HepG2 (cell line): ENCODE results near the gene GPR137. TPM values are rescaled to one million over a fixed set of nuclear protein-coding genes. Genes with fewer than 3 reads are reported as not detected.

ENCODE experiments used
- ATAC-seq: fragments of 200-7000 bp; cut with Tn5 transposase; 3 replicates; pipeline ENCODE4 v1.9.1; 2020; ENCODE audit warnings: mild to moderate bottlenecking, moderate library complexity
- BruUV-seq: library from RNA; stranded (reverse); fragments of 400-500 nt; replicated peaks from 2 replicates; lab custom pipeline; 2021; lab: Mats Ljungman, UMichigan
- CTCF ChIA-PET: fragments of 300-600 bp; formaldehyde crosslinking; extraction: SDS; loops from one replicate; lab custom pipeline; 2021; ENCODE audit warnings: low total read pairs, inconsistent platforms, low intra/inter-chr PET ratio; lab: Yijun Ruan, JAX
- POLR2A ChIA-PET: fragments of 350-600 bp; sonication (Branson Sonifier 250); formaldehyde crosslinking; loops from one replicate; lab custom pipeline; 2020; ENCODE audit warnings: antibody characterized with exemption, inconsistent platforms; lab: Yijun Ruan, JAX
- DNase-seq: peaks from one replicate; pipeline ENCODE4 v3.0.0-alpha.2; 2015; ENCODE audit warnings: low spot score
- FAIRE-seq: peaks from 3 replicates; lab custom pipeline; 2011; peaks lifted over from hg19 to GRCh38; lab: Jason Lieb, UNC
- H2AFZ ChIP-seq: one replicate; pipeline ENCODE4 v1.6.1; 2011; ENCODE audit warnings: low read length, inconsistent platforms
- H3K27ac ChIP-seq: fragments of 300-600 bp; 3 replicates; pipeline ENCODE4 v1.8.0; 2011; ENCODE audit warnings: mixed run types, mild to moderate bottlenecking, mixed read lengths, low read length, inconsistent platforms; ENCODE audit not compliant: insufficient read depth; ENCODE audit errors: extremely low read length
- H3K27me3 ChIP-seq, 2 experiments: fragments of 200-600 bp in 1 of 2; 2 replicates in 1 of 2; 3 replicates in 1 of 2; pipeline versions ENCODE4 v1.6.0 to v1.8.0; 2011; ENCODE audit warnings: low read length in 2 of 2, mild to moderate bottlenecking in 2 of 2, moderate library complexity in 2 of 2, inconsistent platforms in 1 of 2; ENCODE audit not compliant: insufficient read depth in 2 of 2, control insufficient read depth in 1 of 2
- H3K36me3 ChIP-seq, 2 experiments: fragments of 200-600 bp in 1 of 2; replicated peaks in 1 of 2; 2 replicates in 1 of 2; 3 replicates in 1 of 2; pipeline versions ENCODE4 v1.5.1 to v1.8.0; 2011; ENCODE audit warnings: low read length in 2 of 2, inconsistent platforms in 1 of 2; ENCODE audit not compliant: insufficient read depth in 2 of 2, control insufficient read depth in 1 of 2
- H3K4me1 ChIP-seq: 2 replicates; pipeline ENCODE4 v1.5.1; 2012; ENCODE audit warnings: low read length, inconsistent platforms; ENCODE audit not compliant: insufficient read depth
- H3K4me2 ChIP-seq: 2 replicates; pipeline ENCODE4 v1.6.0; 2011; ENCODE audit warnings: low read depth, low read length, inconsistent platforms
- H3K4me3 ChIP-seq, 3 experiments: fragments of 200-600 bp in 1 of 3; sonication (generic), shearing (Covaris generic) in 1 of 3; replicated peaks in 1 of 3; 2 replicates each; pipeline ENCODE4 v1.5.1; 2011 to 2016; ENCODE audit warnings: low read length in 3 of 3, inconsistent platforms in 2 of 3, low read depth in 2 of 3, mild to moderate bottlenecking in 2 of 3, control low read depth in 1 of 3, mixed read lengths in 1 of 3; ENCODE audit not compliant: insufficient read depth in 1 of 3
- H3K79me2 ChIP-seq: one replicate; pipeline ENCODE4 v1.6.1; 2011; ENCODE audit warnings: low read length, inconsistent platforms; ENCODE audit not compliant: insufficient read depth
- H3K9ac ChIP-seq: 2 replicates; pipeline ENCODE4 v1.6.0; 2011; ENCODE audit warnings: mild to moderate bottlenecking, low read depth, low read length, inconsistent platforms; ENCODE audit not compliant: insufficient read depth
- H3K9me3 ChIP-seq: 2 replicates; pipeline ENCODE4 v1.5.1; 2012; ENCODE audit warnings: mild to moderate bottlenecking, low read length
- H4K20me1 ChIP-seq: 2 replicates; pipeline ENCODE4 v1.6.0; 2011; ENCODE audit warnings: inconsistent platforms, mild to moderate bottlenecking, low read length, moderate library complexity; ENCODE audit not compliant: insufficient read depth
- EP300 ChIP-seq, 3 experiments: sonication (generic) in 1 of 3; formaldehyde crosslinking in 1 of 3; IDR thresholded peaks; 2 replicates each; pipeline versions ENCODE4 v1.5.1 to v1.6.1; 2011 to 2020; ENCODE audit warnings: low read depth in 2 of 3, low read length in 2 of 3, borderline replicate concordance in 1 of 3, improper control_type of control experiment in 1 of 3, mild to moderate bottlenecking in 1 of 3, missing genetic modification reagents in 1 of 3, moderate library complexity in 1 of 3
- MEIS1 ChIP-seq: sonication (generic); formaldehyde crosslinking; IDR thresholded peaks from 2 replicates; pipeline ENCODE4 v1.9.0; 2021; ENCODE audit warnings: mild to moderate bottlenecking, missing genetic modification reagents, moderate library complexity, borderline replicate concordance
- MXD4 ChIP-seq: IDR thresholded peaks from 2 replicates; pipeline ENCODE4 v1.6.1; 2016; ENCODE audit warnings: mild to moderate bottlenecking, missing biosample characterization, missing genetic modification reagents
- RAD21 ChIP-seq: fragments of 450-650 bp; formaldehyde crosslinking; IDR thresholded peaks from 2 replicates; pipeline ENCODE4 v1.5.0; 2020; ENCODE audit warnings: mild to moderate bottlenecking
- ZKSCAN1 ChIP-seq: fragments of 150-350 bp; IDR thresholded peaks from 2 replicates; pipeline ENCODE4 v1.6.1; 2014; ENCODE audit warnings: low read length
- ZNF382 ChIP-seq: sonication (generic); formaldehyde crosslinking; IDR thresholded peaks from 2 replicates; pipeline ENCODE4 v1.5.0; 2020; ENCODE audit warnings: missing genetic modification reagents, mild to moderate bottlenecking, borderline replicate concordance
- ZNF570 ChIP-seq: sonication (generic); formaldehyde crosslinking; IDR thresholded peaks from 2 replicates; pipeline ENCODE4 v1.4.0; 2020; ENCODE audit warnings: mild to moderate bottlenecking, missing genetic modification reagents, borderline replicate concordance
- ZNF598 ChIP-seq: sonication (generic); formaldehyde crosslinking; IDR thresholded peaks from 2 replicates; pipeline ENCODE4 v1.5.1; 2020; ENCODE audit warnings: mild to moderate bottlenecking, missing genetic modification reagents, borderline replicate concordance
- ZNF772 ChIP-seq: sonication (generic); formaldehyde crosslinking; IDR thresholded peaks from 2 replicates; pipeline ENCODE4 v1.5.0; 2020; ENCODE audit warnings: mild to moderate bottlenecking, missing genetic modification reagents
- WGBS: methylation state at CpG from one replicate; pipeline ENCODE4 v1.1.6; 2017; ENCODE audit warnings: low lambda C conversion rate; 5-methylcytosine and 5-hydroxymethylcytosine counted together
- in situ Hi-C: cut with HindIII; loops from 2 replicates; pipeline ENCODE4 v1.10.0; 2017; ENCODE audit warnings: low pct_unique_long_range_greater_than_20kb; ENCODE audit not compliant: extremely low pct_ligation_motif_present
- intact Hi-C: fragments of 100-400 bp; cut with micrococcal nuclease; formaldehyde crosslinking; loops from one replicate; pipeline ENCODE4 v1.10.0; 2022; ENCODE audit not compliant: unreplicated experiment
- polyA plus RNA-seq, 8 experiments: library from polyadenylated mRNA; depleted of rRNA in 3 of 8; stranded (reverse) in 7 of 8; unstranded in 1 of 8; fragments of >200 nt; fragmentation: Illumina TruSeq in 4 of 8; extraction: Trizol in 4 of 8; gene quantifications; 2 replicates each; pipeline versions ENCODE4 v1.2.1 to v1.2.3, GENCODE V29; 2011 to 2016; ENCODE audit warnings: low read depth in 4 of 8, missing spikeins in 1 of 8, mixed read lengths in 1 of 8; ENCODE audit not compliant: insufficient read depth in 1 of 8
- total RNA-seq, 5 experiments: library from RNA; depleted of rRNA; stranded (reverse); fragments of >200 nt; fragmentation: Illumina TruSeq; extraction: Trizol; gene quantifications; 2 replicates each; pipeline ENCODE4 v1.2.3, GENCODE V29; 2016; ENCODE audit warnings: low read depth in 1 of 5
- TF ChIP-seq, protein P1 (sequence below): sonication (generic); formaldehyde crosslinking; IDR thresholded peaks from 2 replicates; pipeline ENCODE4 v1.5.0; 2020; ENCODE audit warnings: missing genetic modification reagents
- TF ChIP-seq, protein P2 (sequence below): sonication (generic); formaldehyde crosslinking; IDR thresholded peaks from one replicate; pipeline ENCODE4 v1.5.1; 2020; ENCODE audit warnings: mild to moderate bottlenecking, missing genetic modification reagents; ENCODE audit errors: not compliant biosample characterization

Gene GPR137
- total and polyA plus RNA-seq, 2 of the 13 experiments (the other 11 are each of a cell fraction or from before 2014, with no cell fraction given): 8.5 to 13.2 TPM

DNA sequence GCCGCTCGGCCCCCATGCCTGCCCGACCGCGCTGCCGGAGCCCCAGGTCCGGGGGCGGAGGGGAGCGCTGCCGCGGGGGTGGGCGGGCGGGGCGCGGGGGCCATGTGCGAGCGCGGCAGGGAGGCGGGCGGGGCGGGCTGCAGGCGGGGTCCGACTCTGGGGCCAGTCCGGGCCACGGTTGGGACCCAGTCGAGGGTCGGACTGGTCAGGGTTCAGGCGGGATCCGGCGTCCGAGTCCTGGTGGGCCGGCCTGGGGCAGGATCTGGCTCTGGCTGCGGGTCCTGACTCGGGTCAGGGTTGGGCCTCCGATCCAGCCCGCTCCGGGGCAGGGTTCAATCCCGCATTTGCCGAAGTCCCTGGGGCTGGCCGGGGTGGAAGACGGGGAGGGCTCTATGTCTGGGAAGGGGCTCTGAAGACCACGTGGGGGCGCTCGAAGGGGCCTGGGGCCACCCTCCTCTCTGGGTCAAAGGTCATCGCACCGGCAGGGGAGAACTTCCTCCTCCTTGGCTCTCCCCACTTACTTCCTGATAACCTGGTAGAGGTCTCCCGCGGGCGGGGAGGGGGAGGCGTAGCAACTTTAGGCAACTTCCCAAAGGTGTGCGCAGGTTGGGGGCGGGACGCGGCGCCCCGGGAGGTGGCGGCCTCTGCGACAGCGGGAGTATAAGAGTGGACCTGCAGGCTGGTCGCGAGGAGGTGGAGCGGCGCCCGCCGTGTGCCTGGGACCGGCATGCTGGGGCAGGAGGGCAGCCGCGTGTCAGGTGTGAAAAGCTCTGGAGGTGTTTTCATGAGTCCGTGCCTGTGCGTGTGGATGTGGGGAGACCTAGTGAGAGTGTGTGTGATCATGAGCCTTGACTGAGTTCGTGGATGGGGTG is 20.3 kb downstream of the GPR137 start:
- TSS peak; percentile 79 for BruUV-seq
- TF ChIP-seq ZNF382 (no peak), ZKSCAN1 (no peak), MXD4 (CRISPR knock-in tag) (peak; percentile 90), RAD21 (no peak), ZNF598 (CRISPR knock-in tag) (0 out of 2 replicates have a peak, but pooled peaks have one; percentile 35), MEIS1 (no peak), EP300 (IDR thresholded peaks at IDR 0.05; ENCODE audit: low read depth in 2 of 2, low read length in 2 of 2) (peak in 1 of 2 experiments; percentile 25; a peak in 1 of 4 replicates), EP300 (CRISPR knock-in tag; IDR thresholded peaks at IDR 0.05; ENCODE audit: borderline replicate concordance) (no peak), ZNF772 (CRISPR knock-in tag) (no peak; the same call in 1 of the 2 replicates), ZNF570 (CRISPR knock-in tag) (no peak)
- TF ChIP-seq, protein P1, sequence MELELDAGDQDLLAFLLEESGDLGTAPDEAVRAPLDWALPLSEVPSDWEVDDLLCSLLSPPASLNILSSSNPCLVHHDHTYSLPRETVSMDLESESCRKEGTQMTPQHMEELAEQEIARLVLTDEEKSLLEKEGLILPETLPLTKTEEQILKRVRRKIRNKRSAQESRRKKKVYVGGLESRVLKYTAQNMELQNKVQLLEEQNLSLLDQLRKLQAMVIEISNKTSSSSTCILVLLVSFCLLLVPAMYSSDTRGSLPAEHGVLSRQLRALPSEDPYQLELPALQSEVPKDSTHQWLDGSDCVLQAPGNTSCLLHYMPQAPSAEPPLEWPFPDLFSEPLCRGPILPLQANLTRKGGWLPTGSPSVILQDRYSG (CRISPR knock-in tag): no peak
- TF ChIP-seq, protein P2, sequence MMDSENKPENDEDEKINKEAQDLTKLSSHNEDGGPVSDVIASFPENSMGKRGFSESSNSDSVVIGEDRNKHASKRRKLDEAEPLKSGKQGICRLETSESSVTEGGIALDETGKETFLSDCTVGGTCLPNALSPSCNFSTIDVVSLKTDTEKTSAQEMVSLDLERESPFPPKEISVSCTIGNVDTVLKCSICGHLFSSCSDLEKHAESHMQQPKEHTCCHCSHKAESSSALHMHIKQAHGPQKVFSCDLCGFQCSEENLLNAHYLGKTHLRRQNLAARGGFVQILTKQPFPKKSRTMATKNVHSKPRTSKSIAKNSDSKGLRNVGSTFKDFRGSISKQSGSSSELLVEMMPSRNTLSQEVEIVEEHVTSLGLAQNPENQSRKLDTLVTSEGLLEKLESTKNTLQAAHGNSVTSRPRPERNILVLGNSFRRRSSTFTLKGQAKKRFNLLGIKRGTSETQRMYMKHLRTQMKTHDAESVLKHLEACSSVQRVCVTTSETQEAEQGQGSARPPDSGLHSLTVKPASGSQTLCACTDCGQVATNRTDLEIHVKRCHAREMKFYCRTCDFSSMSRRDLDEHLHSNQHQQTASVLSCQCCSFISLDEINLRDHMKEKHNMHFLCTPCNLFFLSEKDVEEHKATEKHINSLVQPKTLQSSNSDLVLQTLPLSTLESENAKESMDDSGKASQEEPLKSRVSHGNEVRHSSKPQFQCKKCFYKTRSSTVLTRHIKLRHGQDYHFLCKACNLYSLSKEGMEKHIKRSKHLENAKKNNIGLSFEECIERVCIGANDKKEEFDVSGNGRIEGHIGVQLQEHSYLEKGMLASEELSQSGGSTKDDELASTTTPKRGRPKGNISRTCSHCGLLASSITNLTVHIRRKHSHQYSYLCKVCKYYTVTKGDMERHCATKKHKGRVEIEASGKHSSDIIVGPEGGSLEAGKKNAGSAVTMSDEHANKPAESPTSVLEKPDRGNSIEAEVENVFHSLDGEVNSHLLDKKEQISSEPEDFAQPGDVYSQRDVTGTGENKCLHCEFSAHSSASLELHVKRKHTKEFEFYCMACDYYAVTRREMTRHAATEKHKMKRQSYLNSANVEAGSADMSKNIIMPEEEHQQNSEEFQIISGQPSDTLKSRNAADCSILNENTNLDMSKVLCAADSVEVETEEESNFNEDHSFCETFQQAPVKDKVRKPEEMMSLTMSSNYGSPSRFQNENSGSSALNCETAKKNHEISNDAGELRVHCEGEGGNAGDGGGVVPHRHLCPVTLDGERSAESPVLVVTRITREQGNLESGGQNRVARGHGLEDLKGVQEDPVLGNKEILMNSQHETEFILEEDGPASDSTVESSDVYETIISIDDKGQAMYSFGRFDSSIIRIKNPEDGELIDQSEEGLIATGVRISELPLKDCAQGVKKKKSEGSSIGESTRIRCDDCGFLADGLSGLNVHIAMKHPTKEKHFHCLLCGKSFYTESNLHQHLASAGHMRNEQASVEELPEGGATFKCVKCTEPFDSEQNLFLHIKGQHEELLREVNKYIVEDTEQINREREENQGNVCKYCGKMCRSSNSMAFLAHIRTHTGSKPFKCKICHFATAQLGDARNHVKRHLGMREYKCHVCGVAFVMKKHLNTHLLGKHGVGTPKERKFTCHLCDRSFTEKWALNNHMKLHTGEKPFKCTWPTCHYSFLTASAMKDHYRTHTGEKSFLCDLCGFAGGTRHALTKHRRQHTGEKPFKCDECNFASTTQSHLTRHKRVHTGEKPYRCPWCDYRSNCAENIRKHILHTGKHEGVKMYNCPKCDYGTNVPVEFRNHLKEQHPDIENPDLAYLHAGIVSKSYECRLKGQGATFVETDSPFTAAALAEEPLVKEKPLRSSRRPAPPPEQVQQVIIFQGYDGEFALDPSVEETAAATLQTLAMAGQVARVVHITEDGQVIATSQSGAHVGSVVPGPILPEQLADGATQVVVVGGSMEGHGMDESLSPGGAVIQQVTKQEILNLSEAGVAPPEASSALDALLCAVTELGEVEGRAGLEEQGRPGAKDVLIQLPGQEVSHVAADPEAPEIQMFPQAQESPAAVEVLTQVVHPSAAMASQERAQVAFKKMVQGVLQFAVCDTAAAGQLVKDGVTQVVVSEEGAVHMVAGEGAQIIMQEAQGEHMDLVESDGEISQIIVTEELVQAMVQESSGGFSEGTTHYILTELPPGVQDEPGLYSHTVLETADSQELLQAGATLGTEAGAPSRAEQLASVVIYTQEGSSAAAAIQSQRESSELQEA (CRISPR knock-in tag): no peak

More for the DNA sequence above, 20.3 kb downstream of the GPR137 start:
- peaks cover 66% of the 10 kb centered on the region for H3K4me1 ChIP-seq
- intact Hi-C loops: loop anchor here (2.0 to 10.0 kb wide), 2 partner anchors 35 to 121 kb away; partner anchors contain the start of gene STIP1
- H3K27ac ChIP-seq: peak overlapping the region; percentile 82
- peak overlapping the region; percentile 81 for H3K9ac ChIP-seq
- H3K4me3 ChIP-seq: peak overlapping the region; percentile 66 to 85 (median 68)
- FAIRE-seq (peak; percentile 70), DNase-seq (peak; percentile 77), ATAC-seq (peak; percentile 48)
- ChIA-PET CTCF (interaction anchor here (1.2 kb wide), 1 partner anchor 49 kb away, joined by 3 read pairs; no protein-coding TSS in a partner anchor), POLR2A (interaction anchor here (1.0 to 5.5 kb wide), 11 partner anchors 11 to 120 kb away, joined by 3 to 103 read pairs (median 10); partner anchors contain the start of genes BAD, GPR137, NUDT22 and PLCB3)
- peak overlapping the region; percentile 97 for H3K4me2 ChIP-seq
- H3K27me3 ChIP-seq: no peaks in the 10 kb centered on the region; a peak in 1 of 5 replicates
- no peaks in the 10 kb centered on the region for H3K9me3 ChIP-seq
- in situ Hi-C loops: no loop called here
- 0% methylated on average over 23 of the region's 71 CpGs for WGBS
- H4K20me1 ChIP-seq: no peaks in the 10 kb centered on the region
- no peaks in the 10 kb centered on the region for H3K36me3 ChIP-seq
- peaks cover 15% of the 10 kb centered on the region for H3K79me2 ChIP-seq
- no peak overlapping the region for H2AFZ ChIP-seq
